ENCODE results near the gene TICAM2. TPM values are rescaled to one million over a fixed set of nuclear protein-coding genes. Genes with fewer than 3 reads are reported as not detected.

Gene TICAM2
- total and polyA plus RNA-seq, 10 of the 15 experiments (the other 5 are each of a cell fraction or from before 2014, with no cell fraction given) = 0.14 to 7.0 (median 2.9) TPM

DNA sequence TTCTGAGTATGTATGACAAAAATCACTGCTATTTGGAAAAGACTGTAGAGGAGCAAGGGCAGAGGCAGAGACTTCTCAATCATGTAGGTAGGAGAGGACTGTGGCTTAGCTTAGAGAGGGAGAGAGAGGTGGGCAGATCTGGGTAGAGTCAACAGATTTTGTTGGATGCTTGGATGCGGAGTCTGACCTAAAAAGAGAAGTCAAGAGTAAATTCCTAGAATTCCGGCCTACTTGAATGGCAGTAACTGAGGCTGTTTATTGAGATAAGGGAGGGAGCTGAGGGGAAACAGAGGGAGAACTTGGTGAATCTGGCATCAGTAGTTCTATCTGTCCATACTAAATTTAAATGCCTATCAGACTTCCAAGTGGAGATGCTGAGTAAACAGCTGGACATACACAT lies 2.4 kb downstream of the TICAM2 start:
- TF ChIP-seq, protein P1, sequence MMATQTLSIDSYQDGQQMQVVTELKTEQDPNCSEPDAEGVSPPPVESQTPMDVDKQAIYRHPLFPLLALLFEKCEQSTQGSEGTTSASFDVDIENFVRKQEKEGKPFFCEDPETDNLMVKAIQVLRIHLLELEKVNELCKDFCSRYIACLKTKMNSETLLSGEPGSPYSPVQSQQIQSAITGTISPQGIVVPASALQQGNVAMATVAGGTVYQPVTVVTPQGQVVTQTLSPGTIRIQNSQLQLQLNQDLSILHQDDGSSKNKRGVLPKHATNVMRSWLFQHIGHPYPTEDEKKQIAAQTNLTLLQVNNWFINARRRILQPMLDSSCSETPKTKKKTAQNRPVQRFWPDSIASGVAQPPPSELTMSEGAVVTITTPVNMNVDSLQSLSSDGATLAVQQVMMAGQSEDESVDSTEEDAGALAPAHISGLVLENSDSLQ (IDR thresholded peaks at IDR 0.05) = no peak
- TF ChIP-seq HDGF (IDR thresholded peaks at IDR 0.05) (0 out of 2 replicates have a peak, but pooled peaks have one; percentile 9), FOS (IDR thresholded peaks at IDR 0.05; ENCODE audit: borderline replicate concordance, extremely low read depth, insufficient read length) (no peak)
- TF ChIP-seq, protein P2, sequence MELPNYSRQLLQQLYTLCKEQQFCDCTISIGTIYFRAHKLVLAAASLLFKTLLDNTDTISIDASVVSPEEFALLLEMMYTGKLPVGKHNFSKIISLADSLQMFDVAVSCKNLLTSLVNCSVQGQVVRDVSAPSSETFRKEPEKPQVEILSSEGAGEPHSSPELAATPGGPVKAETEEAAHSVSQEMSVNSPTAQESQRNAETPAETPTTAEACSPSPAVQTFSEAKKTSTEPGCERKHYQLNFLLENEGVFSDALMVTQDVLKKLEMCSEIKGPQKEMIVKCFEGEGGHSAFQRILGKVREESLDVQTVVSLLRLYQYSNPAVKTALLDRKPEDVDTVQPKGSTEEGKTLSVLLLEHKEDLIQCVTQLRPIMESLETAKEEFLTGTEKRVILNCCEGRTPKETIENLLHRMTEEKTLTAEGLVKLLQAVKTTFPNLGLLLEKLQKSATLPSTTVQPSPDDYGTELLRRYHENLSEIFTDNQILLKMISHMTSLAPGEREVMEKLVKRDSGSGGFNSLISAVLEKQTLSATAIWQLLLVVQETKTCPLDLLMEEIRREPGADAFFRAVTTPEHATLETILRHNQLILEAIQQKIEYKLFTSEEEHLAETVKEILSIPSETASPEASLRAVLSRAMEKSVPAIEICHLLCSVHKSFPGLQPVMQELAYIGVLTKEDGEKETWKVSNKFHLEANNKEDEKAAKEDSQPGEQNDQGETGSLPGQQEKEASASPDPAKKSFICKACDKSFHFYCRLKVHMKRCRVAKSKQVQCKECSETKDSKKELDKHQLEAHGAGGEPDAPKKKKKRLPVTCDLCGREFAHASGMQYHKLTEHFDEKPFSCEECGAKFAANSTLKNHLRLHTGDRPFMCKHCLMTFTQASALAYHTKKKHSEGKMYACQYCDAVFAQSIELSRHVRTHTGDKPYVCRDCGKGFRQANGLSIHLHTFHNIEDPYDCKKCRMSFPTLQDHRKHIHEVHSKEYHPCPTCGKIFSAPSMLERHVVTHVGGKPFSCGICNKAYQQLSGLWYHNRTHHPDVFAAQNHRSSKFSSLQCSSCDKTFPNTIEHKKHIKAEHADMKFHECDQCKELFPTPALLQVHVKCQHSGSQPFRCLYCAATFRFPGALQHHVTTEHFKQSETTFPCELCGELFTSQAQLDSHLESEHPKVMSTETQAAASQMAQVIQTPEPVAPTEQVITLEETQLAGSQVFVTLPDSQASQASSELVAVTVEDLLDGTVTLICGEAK (IDR thresholded peaks at IDR 0.05; ENCODE audit: borderline replicate concordance) = no peak
- no peaks in the 10 kb centered on the region for H4K20me1 ChIP-seq (ENCODE audit: control insufficient read depth, insufficient read depth)
- intact Hi-C loops (cut with micrococcal nuclease; ENCODE audit: unreplicated experiment) (no loop called here), in situ Hi-C loops (cut with MboI) (loop anchor here (25.0 kb wide), 1 partner anchor 1163 kb away; no protein-coding TSS in a partner anchor)
- no peak for ATAC-seq
- POLR2A ChIA-PET = interaction anchor here (0.7 to 1.3 kb wide), 5 partner anchors 11 to 56 kb away, joined by 3 to 4 read pairs (median 3); no protein-coding TSS in a partner anchor
- H3K36me3 ChIP-seq (ENCODE audit: control insufficient read depth in 2 of 2, insufficient read depth in 2 of 2, low read length in 1 of 2) = no peaks in the 10 kb centered on the region
- peaks cover 32% of the 10 kb centered on the region for H3K79me2 ChIP-seq (ENCODE audit: control insufficient read depth, insufficient read depth, low read length)
- peak overlapping the region; percentile 53; the same call in 1 of the 2 replicates for H3K9ac ChIP-seq (ENCODE audit: control insufficient read depth, insufficient read depth, low read length)
- 52% methylated on average over 2 of the region's 2 CpGs for WGBS (ENCODE audit: insufficient coverage, insufficient replicate concordance, low lambda C conversion rate, missing lambda C conversion rate)
- peak overlapping the region; percentile 83 for H3K4me2 ChIP-seq (ENCODE audit: control insufficient read depth, insufficient read depth)
- H3K27me3 ChIP-seq (replicated peaks in 1 of 2; ENCODE audit: control insufficient read depth in 2 of 2, insufficient read depth in 2 of 2, low read length in 1 of 2) = no peaks in the 10 kb centered on the region
- no peak for FAIRE-seq
- SMC1A ChIA-PET (ENCODE audit: uncharacterized antibody, unreplicated experiment) = interaction anchor here (0.9 to 7.6 kb wide), 12 partner anchors 10 to 475 kb away, joined by 3 to 48 read pairs (median 4); partner anchors contain the start of gene TMED7
- TSS peak; percentile 17 for BruUV-seq (replicated peaks)
- H3K27ac ChIP-seq (ENCODE audit: control insufficient read depth, insufficient read depth) = peak overlapping the region; percentile 58
- H3K4me3 ChIP-seq = peak overlapping the region; percentile 66
- CTCF ChIA-PET = interaction anchor here (1.1 to 6.2 kb wide), 7 partner anchors 10 to 240 kb away, joined by 3 to 38 read pairs (median 5); no protein-coding TSS in a partner anchor
- H3K4me1 ChIP-seq (ENCODE audit: control insufficient read depth, insufficient read depth, low read length) = peaks cover 22% of the 10 kb centered on the region
- H3K9me3 ChIP-seq (replicated peaks; ENCODE audit: control insufficient read depth, insufficient read depth, low read length) = no peaks in the 10 kb centered on the region
- RAD21 ChIA-PET (ENCODE audit: unreplicated experiment) = interaction anchor here (0.5 to 3.8 kb wide), 9 partner anchors 10 to 233 kb away, joined by 3 to 22 read pairs (median 5); no protein-coding TSS in a partner anchor
- DNase-seq (ENCODE audit: low read depth, low spot score) = no peak
- H2AFZ ChIP-seq (ENCODE audit: control insufficient read depth, low read depth, low read length) = peak overlapping the region; percentile 39; the same call in 1 of the 2 replicates

Data from GM12878 (cell line).